Hematopoietic multipotent progenitor cell (in vitro differentiated cells): ENCODE data around the gene ELP5. TPM values are rescaled to one million over a fixed set of nuclear protein-coding genes. Genes with fewer than 3 reads are reported as not detected.

Source experiments
- DNase-seq, 3 donors: peaks; one replicate each; pipeline ENCODE4 v3.0.0-alpha.2; 2011 to 2015; ENCODE audit warnings: low read depth in 2 of 3, low spot score in 2 of 3
- total RNA-seq: library from RNA; depleted of rRNA; stranded (reverse); fragments of >200 nt; gene quantifications from one replicate; pipeline ENCODE4 v1.2.3, GENCODE V29; 2012

Gene ELP5
- total RNA-seq, 1 donor: 54.7 TPM

DNA sequence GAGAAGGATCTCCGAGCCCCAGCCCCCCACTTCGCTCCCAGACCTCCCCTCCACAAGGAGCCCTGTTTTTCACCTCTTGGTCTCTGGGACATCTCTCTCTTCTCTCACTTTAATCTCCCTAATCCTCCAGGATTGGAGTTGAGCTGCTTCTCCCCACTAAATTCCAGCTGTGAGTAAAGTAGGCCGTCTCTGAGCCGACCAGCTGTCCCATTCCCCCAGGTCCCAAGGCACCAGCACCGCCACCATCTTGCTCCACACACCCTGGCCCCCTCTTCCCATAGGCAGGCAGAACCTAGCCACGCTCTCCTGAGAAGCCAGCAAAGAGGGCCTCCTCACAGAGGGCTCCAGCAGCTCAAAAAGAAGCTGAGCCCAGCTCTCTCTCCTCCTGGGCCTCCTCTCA is 33.3 kb upstream of the ELP5 start:
- no peak for DNase-seq

DNA sequence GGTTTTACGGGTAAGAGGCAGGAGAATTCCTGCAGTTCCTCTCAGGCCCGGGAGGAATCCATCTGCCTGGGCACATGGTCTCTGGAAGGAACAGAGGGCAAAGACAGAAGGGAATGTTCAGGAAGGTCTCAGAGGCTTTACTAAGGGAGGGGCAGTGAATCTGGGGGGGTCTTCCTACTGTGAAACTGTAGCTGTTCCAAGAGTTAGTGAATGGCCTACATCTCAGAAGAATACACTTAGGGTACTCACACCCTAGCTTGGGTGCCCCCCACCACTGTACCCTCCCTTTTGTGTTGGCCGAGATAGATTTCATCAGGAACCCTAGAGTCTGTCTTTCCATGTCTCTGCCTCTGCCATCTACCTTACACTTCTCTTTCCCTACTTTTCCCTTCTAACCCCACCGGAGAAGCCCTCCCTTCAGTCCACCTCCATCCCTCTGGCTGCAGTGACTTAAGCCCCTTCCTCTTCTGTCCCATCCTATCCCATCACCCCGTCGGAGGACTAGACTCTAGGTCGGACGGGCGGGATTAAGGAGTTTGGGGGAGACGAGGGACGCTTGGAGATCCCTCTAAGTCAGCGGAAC is 32.7 kb upstream of the ELP5 start:
- DNase-seq: no peak

DNA sequence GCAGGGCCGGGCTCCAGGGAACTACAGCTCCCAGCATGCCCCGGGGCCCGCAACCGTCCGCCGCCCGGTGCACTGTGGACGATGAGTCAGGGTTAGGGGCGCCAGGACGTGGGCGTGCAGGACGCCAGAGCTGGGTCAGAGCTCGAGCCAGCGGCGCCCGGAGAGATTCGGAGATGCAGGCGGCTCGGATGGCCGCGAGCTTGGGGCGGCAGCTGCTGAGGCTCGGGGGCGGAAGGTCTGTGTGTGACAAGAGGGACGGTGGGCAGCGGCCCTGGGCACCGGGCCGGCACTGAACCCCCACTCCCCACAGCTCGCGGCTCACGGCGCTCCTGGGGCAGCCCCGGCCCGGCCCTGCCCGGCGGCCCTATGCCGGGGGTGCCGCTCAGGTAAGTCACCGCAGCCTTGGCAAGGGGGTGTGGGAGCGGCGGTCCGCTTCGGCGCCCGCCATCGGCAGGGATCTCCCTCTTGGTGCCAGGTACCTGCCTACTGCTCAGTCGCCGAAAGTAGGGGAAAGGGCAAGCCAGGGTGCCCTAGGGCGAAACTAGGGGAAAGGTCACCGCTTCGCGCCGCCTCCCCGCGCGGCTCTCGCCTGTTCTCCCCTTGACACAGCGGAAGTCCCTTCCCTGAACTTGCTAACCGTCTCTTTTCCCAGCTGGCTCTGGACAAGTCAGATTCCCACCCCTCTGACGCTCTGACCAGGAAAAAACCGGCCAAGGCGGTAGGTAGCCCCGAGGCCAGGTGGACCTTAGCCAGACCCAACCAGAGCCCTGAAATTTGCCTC is 32.0 kb upstream of the ELP5 start, which contains the start of the genes ACADVL and DLG4:
Gene ACADVL (plus strand): TSS at position 127 of the 781 bp plus-strand sequence. CDS start 47 bp downstream, at position 174.
Gene DLG4 (minus strand): TSS at position 25 of the 781 bp plus-strand sequence.
- DNase-seq: peak in 2 of 3 donors; percentile 85

DNA sequence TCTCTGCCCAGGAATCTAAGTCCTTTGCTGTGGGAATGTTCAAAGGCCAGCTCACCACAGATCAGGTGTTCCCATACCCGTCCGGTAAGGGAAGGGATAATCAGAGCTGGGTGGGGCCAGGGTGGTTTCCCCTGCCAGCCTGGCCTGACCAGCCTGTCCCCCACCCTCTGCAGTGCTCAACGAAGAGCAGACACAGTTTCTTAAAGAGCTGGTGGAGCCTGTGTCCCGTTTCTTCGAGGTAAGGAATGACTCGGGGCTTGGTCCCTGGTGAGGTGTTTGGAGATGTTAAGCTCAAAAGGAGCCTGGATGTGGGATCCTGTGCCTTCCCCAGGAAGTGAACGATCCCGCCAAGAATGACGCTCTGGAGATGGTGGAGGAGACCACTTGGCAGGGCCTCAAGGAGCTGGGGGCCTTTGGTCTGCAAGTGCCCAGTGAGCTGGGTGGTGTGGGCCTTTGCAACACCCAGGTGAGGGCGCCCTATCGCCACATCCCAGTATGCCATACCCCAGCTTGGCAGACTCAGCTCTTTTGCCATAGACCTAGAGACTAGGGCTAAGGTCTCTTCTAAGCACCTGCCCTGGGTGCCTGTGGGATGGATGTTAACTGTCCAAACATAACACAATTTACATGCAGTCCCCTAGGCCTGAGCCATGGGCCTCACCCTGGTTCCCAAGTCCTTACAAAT is 31.3 kb upstream of the ELP5 start:
- DNase-seq: peak in 1 of 3 donors; percentile 74

- DNase-seq: no peak
These were observed 30.5 kb upstream of the ELP5 start for GRCh38 chr17:7221278-7222092.

DNA sequence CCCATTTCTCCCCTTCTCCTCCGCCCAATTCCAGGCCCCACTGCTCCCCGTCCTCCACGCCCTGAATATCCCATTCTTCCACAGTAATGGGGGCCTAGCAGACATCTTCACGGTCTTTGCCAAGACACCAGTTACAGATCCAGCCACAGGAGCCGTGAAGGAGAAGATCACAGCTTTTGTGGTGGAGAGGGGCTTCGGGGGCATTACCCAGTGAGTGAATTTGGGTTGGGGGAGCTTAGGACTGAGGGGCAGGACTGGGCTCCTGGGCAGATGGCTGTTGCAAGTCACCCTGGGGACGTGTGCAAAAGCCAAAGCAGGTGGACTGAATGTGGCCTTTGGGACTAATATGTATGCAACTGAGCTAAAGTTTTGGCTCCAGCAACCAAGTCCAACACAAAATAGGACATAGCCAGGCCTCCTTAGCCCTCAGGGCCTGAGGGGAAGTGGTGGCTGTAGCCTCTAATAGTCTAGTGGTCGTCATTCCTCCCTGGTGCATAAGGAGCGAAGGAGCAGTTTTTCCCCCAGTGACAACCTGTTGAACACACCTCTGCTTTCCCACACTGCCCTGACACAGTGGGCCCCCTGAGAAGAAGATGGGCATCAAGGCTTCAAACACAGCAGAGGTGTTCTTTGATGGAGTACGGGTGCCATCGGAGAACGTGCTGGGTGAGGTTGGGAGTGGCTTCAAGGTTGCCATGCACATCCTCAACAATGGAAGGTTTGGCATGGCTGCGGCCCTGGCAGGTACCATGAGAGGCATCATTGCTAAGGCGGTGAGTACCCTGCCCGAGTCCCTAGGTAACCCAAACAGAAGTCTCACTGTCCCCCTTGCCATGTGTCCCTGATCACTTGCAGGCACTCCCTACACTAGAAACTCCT is 29.7 kb upstream of the ELP5 start:
- no peak for DNase-seq

GRCh38 chr17:7222972-7223292 is 29.1 kb upstream of the ELP5 start:
- no peak for DNase-seq

GRCh38 chr17:7223375-7223774 is 28.6 kb upstream of the ELP5 start:
- no peak for DNase-seq

GRCh38 chr17:7224110-7224509 is 27.9 kb upstream of the ELP5 start:
- DNase-seq: no peak

GRCh38 chr17:7224661-7225111 is 27.3 kb upstream of the ELP5 start:
- DNase-seq: no peak

GRCh38 chr17:7225711-7226331 is 26.2 kb upstream of the ELP5 start:
- no peak for DNase-seq

- no peak for DNase-seq
These were observed 25.0 kb upstream of the ELP5 start for GRCh38 chr17:7226721-7227710.

DNA sequence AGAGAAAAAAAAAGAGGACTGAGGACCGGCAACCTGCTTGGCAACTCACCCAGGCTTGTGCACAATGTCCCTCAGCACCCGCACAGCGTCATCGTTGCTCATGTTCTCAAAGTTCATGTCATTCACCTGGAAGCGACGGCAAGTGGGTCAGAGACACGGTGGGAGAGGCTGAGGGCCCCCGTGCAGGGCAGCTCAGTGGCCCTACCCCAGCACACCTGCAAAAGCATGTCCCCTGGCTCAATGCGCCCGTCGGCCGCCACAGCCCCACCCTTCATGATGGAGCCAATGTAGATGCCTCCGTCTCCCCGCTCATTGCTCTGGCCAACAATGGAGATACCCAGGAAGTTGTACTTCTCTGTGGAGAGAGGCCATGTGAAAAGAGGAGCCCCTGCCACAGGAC is 23.1 kb upstream of the ELP5 start:
- DNase-seq: no peak

- DNase-seq: no peak
These were observed 22.5 kb upstream of the ELP5 start for GRCh38 chr17:7229504-7229903.

- no peak for DNase-seq
These were observed 19.9 kb upstream of the ELP5 start for GRCh38 chr17:7232114-7232513.

GRCh38 chr17:7233701-7234082 is 18.3 kb upstream of the ELP5 start:
- DNase-seq: peak in 1 of 3 donors; percentile 59

DNA sequence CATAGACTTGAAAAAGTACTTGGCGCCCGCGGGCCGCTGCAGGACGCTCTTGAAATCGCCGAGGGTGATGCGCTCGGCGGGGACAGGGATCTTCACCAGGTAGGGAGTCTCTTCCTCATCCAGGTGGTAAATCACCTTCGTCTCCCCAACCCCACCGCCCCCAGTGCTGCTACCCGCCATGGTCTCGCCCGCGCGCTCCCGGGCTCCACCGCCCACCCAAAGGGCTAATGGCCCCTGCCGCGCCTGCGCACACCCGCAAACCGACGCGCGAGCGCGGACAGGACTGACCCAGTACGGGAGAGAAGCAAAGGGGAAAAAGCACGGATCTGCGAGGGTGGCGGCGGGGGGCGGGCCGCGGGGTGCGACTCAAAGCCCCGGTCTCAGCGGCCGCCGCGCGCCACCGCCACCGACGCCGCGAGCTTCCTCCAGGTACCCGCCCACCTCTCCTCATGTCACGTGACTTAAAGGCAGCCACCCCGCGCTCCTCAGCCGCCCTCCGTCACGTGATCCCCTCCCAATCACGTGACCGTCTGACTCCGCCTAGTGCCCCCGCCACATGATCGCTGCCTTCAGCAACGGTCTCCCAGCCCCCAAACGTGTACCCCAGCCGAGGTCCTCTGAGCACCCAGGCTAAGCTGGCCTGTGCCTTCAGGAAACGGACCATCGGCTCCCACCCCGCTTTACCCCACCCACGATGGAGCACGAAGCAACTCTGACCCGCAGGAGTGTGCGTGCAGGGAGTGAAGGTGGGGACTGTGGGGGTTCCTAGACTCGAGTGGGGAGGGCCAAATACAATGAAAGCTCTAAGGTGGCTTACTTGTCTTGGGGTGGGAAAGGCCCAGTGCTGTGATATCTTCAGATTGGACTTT is 17.7 kb upstream of the ELP5 start, which contains the start of gene DVL2:
Gene DVL2 (minus strand): TSS at position 435 of the 869 bp plus-strand sequence. CDS start 255 bp downstream, at position 180.
- DNase-seq: peak; percentile 90 to 96 (median 95)
